AG08395 (cell line): ENCODE results near the gene MIF.
"Not testable (repeated sequence)": the region's sequence is repeated elsewhere in the genome, so short reads cannot be mapped to it uniquely, and the experiment has no call there.

ENCODE experiments used
- DNase-seq: peaks from one replicate; pipeline ENCODE4 v3.0.0; 2012; ENCODE audit warnings: mixed read lengths, low spot score

MIF gene

GRCh38 chr22:23893945-23894709, at the start of gene MIF:
MIF (plus strand) TSS chr22:23894383; CDS start chr22:23894475, 92 bp downstream.
- DNase-seq = peak; percentile 96

DNA sequence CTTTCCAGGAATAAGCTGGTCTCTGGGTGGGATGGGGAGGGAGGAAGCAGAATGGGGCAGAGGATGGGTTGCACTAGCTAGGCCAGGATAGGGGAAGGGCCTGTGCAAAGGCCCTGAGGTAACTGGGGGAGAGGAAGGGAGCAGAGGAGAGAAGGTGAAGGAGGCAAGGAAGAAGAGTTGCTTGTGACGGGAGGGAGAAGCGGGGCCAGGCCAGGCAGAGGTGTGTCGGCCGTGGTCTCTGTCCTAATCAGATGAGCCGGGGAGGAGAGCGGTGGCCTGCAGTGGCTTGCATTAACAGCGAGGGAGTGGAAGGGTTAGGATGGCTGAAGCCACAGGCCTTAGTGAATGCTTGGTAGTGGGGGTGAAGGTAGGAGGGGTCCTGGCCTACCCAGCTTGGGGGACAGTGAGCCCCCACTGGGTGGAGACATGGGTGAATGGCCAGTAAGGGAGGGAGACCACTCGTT, 49.4 kb upstream of the MIF start:
- DNase-seq = no peak

- peak; percentile 13 for DNase-seq
These were observed 48.7 kb upstream of the MIF start for GRCh38 chr22:23845265-23846080.

- no peak for DNase-seq
These were observed 48.1 kb upstream of the MIF start for GRCh38 chr22:23846081-23846469.

DNA sequence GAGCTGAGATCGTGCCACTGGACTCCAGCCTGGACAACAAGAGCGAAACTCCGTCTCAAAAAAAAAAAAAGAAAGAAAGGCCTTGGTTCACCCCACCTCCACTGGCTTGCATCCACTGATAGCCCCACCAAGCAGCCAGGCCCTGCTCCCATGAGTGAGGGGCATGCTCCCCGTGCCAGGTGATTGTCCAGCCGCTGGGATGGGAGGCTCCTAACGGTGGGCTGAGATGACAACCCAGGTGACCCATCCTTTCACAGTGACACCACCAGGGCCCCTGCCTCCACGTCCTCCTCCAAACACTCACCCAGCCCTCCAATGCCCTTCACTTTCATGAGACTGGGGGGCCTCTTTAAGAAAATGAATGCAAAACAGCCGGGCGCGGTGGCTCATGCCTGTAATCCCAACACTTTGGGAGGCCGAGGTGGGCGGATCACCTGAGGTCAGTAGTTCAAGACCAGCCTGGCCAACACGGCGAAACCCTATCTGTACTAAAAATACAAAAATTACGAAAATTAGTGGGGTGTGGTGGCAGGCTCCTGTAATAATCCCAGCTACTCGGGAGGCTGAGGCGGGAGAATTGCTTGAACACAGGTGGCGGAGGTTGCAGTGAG, 46.8 kb upstream of the MIF start:
- no peak for DNase-seq

- no peak for DNase-seq
These were observed 46.0 kb upstream of the MIF start for GRCh38 chr22:23847991-23848864.

GRCh38 chr22:23849009-23850006, 44.9 kb upstream of the MIF start:
- peak; percentile 90 for DNase-seq

- DNase-seq = no peak
These were observed 44.0 kb upstream of the MIF start for GRCh38 chr22:23850136-23850611.

DNA sequence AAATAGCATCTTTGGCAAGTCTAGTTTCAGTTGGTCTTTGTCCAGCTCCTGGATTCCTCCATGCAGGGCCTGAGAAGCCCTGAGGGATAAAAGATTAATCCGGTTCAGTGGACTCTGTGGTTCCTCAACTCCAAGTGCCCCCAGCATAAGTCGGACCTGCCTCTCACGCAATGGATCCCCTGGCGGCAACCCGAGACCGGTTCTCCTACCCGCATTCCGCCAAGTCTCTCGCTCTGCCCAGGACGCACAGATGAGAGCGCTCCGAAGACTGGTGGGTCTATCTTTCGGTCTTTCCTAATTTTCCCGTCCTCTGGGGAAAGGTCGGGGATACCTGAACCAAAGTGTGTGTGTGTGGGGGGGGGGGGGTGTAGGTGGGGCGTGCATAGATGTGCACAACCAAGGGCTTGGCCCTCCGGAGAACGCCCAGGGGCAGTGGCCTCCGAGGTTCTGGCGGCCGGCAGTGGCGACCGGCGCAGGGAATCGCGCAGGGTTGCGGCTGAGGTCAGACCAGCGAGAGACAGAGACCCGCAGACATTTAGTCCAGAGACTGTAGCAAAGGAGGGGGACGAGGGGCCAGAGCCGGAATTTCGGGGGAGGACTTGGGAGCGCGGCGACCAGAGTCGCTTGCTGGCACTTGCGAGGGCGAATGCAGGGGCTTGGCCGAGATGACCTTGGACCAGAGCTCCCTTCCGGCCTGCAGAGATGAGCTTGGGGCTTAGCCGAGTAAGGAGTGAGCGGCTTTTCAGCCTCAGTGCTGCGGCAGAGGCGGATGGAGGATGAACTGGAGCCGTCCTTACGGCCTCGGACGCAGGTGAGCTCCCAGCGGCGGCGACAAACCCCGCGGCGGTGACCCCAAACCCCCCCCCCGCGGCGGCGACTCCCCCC, 37.2 kb upstream of the MIF start:
- peak; percentile 59 for DNase-seq

GRCh38 chr22:23857606-23858483, 36.3 kb upstream of the MIF start, which contains the start of gene SLC2A11:
SLC2A11 (plus strand) TSS chr22:23857875; CDS start chr22:23858000, 125 bp downstream.
- peak; percentile 99 for DNase-seq

DNA sequence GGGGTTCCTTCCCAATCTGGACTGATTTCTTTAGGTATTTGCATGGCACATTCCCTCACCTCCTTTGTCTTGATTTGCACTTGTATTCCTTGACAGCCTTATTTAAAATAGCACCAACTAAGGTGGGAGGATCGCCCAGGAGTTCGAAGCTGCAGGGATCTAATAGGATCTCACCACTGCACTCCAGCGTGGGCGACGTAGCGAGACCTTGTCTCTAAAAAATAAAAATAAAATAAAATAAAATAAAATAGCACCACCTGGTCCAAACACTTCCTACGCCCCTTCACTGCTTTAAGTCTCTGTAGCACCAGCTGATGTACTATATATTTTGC, 35.7 kb upstream of the MIF start:
- no peak for DNase-seq

DNA sequence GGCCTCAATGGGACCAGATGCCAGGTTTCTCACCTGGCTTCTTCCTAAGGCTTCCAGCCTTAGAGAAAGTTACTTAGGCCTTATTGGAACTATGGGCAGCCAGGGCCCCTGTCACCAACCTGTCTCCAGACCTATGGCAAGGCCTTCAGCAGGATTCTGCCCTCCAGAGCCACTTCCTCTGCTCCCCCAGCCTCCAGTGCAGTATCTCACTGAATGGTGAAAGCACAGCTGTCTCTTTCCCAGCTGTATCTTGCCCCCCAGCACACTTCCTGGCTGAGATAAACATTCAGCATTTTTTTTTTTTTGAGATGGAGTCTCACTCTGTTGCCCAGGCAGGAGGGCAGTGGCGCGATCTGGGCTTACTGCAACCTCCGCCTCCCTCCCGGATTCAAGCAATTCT, 35.0 kb upstream of the MIF start:
- no peak for DNase-seq

DNA sequence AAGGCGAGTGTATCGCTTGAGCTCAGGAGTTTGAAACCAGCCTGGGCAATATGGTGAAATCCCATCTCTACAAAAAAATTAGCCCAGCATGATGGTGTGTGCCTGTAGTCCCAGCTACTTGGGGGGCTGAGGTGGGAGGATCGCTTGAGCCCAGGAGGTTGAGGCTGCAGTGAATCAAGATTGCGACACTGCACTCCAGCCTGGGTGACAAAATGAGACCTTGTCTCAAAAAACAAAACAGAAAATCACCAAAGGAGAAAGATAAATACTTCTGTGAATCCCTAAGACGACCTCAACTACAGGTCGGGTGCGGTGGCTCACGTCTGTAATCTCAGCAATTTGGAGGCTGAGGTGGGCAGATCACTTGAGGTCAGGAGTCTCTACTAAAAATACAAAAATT, 34.0 kb upstream of the MIF start:
- DNase-seq = not testable (repeated sequence)

DNA sequence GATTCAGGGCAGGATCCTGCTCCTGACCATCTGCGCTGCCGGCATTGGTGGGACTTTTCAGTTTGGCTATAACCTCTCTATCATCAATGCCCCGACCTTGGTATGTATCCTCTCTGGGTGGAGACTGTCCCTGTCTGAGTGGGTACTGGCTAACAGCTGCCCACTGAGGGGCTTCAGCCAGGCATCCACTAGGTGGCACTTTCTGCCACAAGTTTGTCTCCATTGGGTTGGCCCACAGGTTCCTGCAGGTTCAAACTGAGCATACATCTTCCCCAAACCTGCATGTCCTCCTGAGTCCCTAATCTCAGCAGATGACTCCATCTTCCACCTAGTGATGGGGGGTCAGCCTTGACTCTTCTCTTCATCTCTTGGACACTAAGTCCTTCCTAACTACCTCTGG, 32.1 kb upstream of the MIF start:
- DNase-seq = peak; percentile 42

DNA sequence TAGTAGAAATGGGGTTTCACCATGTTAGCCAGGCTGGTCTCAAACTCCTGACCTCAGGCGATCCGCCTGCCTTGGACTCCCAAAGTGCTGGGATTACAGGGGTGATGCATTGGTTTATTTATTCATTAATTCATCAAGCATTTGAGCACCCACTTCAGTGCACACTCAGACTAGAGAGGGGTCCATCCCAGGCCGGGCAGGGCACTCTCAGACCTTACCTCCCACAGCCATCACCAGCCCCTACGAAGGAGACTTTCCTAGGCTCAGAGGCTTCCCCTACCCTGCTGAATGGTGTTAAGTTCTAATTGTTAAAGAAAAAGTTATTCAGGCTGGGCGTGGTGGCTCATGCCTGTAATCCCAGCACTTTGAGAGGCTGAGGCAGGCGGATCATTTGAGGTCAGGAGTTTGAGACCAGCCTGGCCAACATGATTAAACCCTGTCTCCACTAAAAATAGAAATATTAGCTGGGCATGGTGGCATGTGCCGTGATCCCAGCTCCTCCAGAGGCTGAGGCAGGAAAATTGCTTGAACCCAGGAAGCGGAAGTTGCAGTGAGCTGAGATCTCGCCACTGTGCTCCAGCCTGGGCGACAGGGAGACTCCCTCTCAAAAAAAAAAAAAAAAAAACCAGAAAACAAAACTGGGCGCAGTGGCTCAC, 29.6 kb upstream of the MIF start:
- not testable (repeated sequence) for DNase-seq

DNA sequence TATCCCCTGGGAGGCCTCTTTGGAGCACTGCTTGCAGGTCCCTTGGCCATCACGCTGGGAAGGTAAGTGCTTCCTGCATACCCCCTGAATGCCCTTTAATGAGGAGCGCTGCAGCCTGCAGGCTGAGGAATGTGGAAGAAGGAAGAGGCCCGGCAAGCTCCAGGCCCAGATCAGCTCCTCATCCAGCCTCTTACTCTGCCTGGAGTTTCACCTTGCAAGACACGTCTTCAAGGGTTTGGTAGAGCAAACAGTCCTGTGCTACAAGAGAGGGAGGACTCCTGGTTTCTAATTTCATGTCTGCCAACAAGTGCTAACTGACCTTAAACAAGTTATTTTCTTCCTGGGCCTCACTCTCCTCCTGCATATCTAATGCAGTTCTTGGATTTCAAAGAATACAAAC, 25.6 kb upstream of the MIF start:
- DNase-seq = no peak

GRCh38 chr22:23874871-23875270, 19.3 kb upstream of the MIF start:
- no peak for DNase-seq

- no peak for DNase-seq
These were observed 18.4 kb upstream of the MIF start for GRCh38 chr22:23875801-23876200.
